GM18499 (cell line): ENCODE data around the gene PSD2.

ENCODE experiments used
- ATAC-seq: cut with Tn5 transposase; IDR thresholded peaks from one replicate; pipeline ENCODE4 v1.9.1; 2021; ENCODE audit warnings: moderate number of reproducible peaks; ENCODE audit not compliant: insufficient read depth, unreplicated experiment

PSD2 gene

GRCh38 chr5:139831624-139832023 lies 36.0 kb downstream of the PSD2 start:
- no peak for ATAC-seq

DNA sequence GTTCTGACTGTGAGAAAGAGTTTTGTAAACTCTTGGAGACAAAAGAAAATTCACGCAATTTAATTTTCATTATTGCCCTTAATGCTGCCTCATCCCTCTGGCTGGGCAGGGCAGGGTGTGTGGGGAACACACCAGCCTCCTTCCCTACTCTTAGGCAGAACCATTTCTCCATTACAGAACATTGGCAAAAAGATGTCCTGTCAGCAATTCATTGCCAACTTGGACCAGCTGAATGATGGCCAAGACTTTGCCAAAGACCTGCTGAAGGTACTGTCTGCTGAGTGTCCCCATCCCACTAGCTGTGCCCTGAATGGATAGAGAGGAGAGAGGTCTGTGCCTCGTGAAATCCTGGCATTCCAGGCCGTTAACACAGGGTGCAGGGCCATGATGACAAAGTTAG lies 37.9 kb downstream of the PSD2 start:
- no peak for ATAC-seq

GRCh38 chr5:139835656-139836055 lies 40.0 kb downstream of the PSD2 start:
- no peak for ATAC-seq

DNA sequence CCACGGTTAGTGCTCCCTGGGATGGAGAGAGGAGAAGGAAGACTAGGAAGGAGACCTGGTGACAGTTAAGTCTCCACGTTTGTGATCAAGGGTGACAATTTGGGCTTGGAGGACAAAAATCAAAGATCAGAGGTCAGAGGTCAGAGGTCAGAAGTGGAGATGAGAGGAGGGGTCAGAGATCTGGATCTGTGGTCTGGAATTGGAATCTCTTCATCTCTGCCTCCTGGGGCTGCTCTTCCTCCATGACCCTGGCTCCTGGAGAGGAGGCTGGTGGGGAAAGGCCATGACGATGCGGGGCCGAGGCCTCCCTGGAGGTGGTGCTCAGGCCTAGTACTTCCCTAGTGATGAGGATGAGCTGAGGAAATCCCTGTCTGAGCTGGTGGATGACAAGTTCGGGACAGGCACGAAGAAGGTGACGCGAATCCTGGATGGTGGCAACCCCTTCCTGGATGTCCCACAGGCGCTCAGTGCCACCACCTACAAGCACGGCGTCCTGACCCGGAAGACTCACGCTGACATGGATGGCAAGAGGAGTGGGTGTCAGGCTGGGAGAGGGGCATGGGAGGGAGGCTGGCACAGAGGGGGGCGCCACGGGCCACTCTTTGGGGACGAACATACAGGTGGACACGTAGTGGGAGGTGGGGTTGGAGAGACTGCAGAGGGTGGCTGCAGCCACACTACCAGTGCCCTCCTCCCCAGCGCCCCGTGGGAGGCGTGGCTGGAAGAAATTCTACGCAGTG lies 41.0 kb downstream of the PSD2 start:
- no peak for ATAC-seq

- ATAC-seq = no peak
These were observed 42.2 kb downstream of the PSD2 start for GRCh38 chr5:139837711-139838380.

DNA sequence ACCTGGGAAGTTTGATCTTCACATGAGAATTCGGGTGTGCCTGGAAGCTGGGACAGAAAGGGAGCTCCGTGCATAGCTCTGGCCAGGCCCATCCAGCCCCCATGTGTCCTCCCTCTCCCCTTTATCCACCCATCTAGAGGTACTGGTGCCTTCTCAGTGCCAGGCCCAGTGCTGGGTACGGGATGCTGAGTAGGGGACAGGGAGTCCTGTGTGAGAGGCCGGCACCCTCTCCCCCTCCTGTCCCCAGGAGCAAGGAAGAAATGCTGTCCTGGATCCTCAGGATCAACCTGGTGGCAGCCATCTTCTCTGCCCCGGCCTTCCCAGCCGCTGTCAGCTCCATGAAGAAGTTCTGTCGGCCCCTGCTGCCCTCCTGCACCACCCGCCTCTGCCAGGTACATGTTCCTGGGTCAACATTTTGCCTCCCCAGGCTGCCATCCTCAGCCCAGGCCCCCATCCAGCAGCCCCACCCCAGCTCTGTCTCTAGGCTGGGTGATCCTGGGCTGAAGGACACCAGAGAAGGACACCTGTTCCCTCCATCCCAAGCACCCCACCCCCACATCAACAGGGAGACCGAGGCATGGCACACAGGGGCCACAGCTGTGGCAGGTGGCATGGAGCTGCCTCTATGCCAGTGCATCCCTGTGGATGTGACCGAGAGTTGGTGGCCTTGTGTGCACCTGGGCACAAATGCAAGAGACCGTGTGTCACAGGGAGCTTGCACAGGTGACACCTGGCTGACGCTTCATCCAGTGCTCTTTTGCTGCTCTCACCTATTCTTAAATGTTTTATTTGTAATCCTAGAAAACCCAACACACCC lies 43.0 kb downstream of the PSD2 start:
- ATAC-seq = no peak

DNA sequence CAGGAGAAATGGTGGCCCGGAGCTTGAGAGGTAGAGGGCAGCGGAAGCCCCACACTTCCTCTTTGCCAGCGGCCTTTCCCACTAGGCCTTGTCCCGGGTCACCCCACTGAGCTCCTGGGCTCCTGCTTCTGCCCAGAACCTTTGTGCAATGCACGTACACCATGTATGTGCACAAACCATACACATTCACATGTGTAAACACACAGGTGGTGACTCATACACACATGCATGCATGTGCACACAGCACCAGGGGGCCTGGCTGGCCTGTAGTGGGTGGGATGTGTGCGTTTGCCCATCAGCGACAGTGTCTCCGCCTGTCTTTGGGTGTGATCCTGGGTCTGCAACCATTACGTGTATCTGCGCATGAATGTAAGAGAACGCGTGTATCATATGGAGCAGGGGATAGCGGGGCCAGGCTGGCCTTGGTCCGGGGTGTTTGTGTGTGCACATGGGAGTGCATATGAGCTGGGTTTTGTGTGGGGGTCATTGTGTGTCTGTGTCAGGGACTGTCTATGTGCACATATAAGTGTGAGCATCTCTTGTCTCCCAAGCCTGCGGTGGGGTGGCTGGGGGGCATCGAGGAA lies 43.7 kb downstream of the PSD2 start:
- ATAC-seq = no peak

DNA sequence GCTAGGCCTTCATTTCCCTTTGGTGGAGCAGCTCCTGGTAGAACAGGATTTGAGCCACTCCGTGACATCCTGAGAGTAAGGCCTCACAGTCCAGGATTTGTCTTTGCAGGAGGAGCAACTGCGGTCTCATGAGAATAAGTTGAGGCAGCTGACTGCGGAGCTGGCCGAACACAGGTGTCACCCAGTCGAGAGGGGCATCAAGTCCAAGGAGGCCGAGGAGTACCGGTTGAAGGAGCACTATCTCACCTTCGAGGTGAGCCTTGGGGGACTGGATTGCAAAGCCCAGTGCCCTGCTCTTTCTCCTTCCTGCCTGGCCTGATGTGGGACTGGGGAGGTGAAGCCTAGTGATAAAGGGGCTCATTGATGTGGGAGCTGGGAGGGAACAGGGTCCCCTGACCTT lies 44.3 kb downstream of the PSD2 start:
- no peak for ATAC-seq

DNA sequence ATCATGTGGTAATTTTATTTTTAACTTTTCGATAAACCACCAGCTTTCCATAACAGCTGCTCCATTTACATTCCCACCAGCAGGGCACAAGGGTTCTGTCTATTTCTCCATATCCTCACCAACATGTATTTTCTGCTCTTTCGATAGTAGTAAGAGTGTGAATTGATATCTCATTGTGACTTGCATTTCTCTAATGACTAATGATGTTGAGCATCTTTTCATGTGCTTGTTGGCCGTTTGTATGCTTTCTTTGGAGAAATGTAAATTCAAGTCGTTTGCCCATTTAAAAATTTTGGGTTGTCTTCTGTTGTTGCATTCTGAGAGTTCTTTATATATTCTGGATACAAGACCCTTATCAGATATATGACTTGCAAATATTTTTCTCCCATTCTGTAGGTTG lies 45.9 kb downstream of the PSD2 start:
- ATAC-seq = no peak

- ATAC-seq = no peak
These were observed 46.7 kb downstream of the PSD2 start for GRCh38 chr5:139842321-139842720.

DNA sequence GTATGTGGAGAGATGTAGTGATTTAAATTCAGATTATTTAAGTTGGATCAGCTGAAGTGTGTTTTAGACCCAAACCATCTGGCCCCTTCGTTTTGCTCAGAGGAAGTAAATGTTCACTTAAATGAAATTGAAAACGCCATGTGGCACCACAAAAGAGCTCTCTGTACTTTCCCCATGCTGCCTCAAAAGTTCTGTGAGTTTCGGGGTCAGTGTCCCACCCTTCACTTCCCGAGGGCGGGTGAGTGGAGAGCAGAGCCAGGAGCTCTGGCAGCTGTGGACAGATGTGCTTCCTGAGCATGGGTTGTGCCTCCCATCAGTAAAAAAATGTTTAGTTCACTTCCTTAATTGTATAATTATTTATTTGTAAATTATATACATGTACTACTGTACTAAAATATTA lies 48.4 kb downstream of the PSD2 start:
- no peak for ATAC-seq

- no peak for ATAC-seq
These were observed 49.0 kb downstream of the PSD2 start for GRCh38 chr5:139844472-139845145.

GRCh38 chr5:139845846-139846681 lies 50.5 kb downstream of the PSD2 start:
- ATAC-seq = no peak

DNA sequence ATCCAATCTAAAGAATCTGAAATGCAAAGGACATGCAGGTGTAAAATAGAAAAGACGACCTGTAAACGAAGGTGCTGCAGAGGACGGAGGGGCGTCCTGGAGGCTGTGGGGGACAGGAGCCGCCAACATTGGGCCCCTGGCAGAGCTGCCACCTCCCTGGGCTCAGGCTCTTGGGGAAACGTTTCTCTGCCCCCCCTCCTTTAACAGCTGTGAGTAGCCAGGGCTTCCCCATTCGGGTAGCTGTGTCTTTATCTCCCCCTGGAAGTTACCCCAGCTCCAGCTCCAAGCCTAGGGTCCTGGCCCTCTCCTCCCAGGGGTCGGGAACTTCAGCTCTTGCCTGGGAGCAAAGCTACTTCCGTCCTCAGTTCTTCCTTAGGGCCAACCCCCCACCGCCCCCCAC lies 51.5 kb downstream of the PSD2 start:
- no peak for ATAC-seq

DNA sequence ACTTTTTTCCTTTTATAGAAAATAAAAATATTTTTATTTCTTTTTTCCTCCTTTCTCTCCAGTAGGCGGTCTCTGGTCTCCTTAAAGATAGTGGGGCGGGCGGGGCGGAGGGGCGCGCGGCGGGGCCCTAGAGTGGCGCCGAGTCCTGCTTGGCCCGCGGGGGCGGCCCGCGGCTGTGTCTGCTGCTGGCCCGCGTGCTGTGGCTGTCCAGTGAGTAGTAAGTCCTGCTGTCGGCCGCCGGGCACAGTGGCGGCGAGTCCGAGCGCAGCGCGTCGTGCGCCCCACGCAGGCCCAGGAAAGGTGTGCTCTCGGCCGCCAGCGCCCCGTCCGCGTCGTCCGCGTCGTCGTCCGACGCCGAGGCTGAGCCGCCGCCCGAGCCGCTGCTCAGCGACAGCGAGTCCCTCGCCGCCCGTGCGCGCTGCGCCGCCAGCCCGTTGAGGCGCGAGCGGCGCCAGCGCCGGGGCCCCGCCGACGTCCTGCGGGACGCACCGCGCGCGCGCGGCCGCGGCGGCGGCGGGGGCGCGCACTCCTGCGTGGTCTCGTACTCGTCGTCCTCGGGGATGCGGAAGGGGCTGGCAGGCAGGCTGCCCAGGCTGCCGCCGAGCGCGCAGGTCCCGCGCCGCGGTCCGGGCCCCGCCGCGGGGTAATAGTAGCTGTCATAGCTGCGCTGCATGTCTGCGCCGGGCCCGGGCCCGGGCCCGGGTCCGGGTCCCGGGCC lies 52.3 kb downstream of the PSD2 start:
- ATAC-seq = no peak

DNA sequence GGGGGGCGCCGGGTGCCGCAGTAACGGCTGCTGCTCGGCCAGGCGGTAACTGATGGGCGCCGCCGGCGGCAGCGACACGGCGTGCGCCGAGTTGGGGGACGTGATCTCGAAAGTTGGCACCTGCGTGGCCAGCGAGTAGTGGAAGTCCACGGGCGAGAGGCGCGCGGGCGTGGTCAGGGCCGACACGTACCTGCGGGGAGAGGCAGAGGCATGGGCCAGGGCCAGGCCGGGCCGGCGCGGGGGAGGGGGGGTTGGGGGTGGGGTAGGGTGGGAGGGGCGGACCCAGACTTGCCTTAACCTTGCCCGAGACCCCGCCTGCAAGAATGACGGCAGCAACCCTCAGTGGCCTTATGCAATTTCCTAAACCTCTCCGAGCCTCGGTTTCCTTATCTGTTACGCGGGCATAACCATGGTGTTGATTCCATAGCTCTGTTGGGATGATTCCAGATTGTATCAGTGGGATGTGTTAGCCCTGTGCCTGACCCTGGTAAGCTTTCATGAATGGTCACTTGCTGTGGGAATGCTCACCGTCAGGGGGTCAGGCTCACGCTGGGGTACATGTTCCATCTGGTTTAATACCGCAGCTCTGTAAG lies 53.0 kb downstream of the PSD2 start:
- no peak for ATAC-seq

GRCh38 chr5:139849501-139849900 lies 53.9 kb downstream of the PSD2 start:
- no peak for ATAC-seq

DNA sequence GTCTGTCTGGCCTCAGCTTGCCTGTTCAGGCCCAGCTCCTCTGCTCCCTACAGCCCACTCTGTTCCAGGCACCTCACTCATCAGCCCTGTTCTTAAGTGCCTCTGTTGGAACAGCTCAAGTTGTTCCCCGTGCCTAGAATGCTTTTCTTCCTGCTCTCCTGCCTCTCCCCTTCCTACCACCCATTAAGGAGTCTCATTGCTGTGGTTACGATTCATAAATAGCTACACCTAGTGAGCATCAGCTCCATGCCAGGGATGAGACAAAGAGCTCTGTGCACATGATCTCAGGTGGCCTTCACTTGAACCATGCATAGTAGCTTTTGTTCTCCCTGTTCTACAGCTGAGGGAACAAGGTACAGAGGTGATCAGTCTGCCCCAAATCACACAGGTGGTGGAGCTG lies 54.3 kb downstream of the PSD2 start:
- no peak for ATAC-seq
